Stromal cell of bone marrow (primary cell): ENCODE measurements around the gene GRIA2.

Experiments used
- DNase-seq: peaks from one replicate; pipeline ENCODE4 v3.0.0-alpha.2; 2012; ENCODE audit warnings: low read depth

The GRIA2 gene

DNA sequence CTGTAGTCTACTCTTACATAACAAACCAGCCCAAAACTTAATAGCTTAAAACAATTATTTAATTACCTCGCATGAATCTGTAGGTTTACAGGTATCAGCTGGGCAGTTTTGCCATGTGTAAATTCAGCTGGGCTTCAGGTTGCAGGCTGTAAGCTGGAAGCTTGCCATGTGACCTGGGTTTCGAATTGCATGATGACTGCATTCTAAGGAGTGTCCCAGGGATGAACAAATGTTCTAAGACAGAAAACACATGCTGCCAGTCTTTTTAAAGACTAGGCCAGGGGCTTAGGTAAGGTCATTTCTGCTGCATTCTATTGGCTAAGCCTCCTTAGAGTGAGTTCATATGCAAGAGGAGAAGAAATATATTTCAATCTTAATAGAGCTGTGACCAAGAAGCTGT, 44.8 kb downstream of the GRIA2 start:
- no peak for DNase-seq

DNA sequence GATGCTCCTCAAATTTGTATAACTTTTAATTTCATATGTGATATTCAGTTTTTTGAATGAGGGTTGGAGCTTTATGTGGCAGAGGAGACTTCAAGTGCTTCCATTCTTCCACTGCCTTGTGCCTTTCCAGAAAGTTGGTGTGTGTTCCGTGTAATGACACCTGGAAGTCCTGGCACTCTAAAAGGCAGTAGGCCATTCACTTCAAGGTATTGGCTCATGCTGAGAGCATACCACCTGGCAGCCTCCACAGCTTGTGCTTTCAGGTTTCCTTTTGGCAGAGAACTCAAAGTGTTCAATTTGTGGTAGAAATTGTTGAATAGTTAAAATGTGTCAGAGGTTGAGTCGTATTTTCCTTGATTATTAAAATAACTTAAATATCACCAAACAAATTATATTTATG, 49.6 kb downstream of the GRIA2 start:
- no peak for DNase-seq

DNA sequence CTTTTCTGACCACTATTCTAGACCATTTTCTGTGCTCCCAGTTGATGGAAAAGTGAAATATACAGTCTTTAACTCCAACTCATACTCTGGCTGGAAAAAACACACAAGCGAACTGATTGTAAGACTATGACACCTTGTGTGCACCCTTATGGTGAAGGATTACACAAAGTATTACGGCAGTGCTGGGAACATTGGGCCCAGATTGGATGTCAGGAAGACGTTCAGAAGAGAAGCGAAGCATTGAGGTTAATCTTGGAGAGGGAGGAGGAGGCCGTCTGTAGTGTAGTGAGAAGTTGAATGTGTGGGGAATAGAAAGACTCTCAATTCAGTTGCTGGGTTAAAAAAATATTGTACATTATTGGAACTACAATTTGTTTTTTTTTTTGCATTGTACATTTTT, 50.0 kb downstream of the GRIA2 start:
- no peak for DNase-seq

GRCh38 chr4:157271166-157271869, 50.8 kb downstream of the GRIA2 start:
- DNase-seq, result peak; percentile 6

- no peak for DNase-seq
Measured at GRCh38 chr4:157280673-157281072, 60.1 kb downstream of the GRIA2 start.

- no peak for DNase-seq
Measured at GRCh38 chr4:157282019-157282418, 61.5 kb downstream of the GRIA2 start.

GRCh38 chr4:157287445-157287844, 66.9 kb downstream of the GRIA2 start:
- DNase-seq, result no peak

- no peak for DNase-seq
Measured at GRCh38 chr4:157290622-157291021, 70.1 kb downstream of the GRIA2 start.

DNA sequence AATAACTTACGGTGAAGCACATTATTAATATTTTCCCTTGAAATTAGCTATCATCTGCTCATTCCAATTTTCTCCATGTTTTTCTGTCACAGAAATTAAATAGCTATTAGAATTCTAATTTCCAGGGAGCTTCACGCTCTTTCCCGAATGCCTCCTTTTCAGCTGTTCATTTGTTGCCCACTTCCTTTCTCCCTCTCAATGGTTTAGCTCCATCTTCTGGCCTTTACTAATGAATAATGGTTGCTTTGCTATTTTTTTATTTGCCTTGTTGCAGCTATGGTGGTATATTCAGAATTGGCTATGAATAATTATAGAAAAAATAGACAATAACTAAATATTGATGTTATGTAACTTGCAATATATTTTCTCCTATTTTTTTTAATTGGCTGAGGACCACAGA, 70.5 kb downstream of the GRIA2 start:
- DNase-seq, result no peak

DNA sequence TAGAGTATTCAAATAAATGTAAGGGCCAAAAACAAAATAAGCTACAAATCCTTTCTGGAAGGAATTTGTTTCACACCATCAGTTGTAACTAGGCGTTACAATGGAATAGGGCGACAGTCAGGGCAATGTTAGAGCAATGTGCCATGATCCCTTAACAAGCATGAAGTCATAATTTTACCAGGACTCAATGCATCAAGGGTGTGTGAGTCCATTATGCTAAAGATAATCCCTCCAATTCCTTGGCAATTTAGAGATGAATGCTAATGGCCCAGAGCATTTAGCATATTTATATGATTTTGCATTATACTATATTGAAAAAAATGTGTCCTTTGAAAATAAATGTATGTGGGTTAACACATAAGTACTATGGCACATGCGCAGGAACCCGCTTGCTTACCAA, 73.1 kb downstream of the GRIA2 start:
- no peak for DNase-seq

DNA sequence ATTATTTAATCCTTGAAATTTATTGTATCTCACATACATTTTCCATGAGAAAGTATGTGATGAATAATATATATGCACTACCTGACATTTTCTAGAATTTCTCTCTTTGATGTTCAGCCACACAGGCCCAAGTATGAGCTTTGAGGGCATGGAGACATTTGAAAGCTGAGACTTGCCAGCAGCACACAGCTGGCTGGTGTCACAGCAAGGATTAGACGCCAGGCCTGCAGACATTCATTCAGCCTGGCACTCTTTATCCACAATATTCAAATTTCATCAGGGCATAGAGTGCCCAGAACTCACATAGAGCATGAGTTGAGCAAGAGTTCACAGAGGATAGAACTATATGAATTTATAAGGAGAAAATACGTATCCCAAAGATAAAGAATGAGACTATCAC, 74.0 kb downstream of the GRIA2 start:
- DNase-seq, result no peak

- no peak for DNase-seq
Measured at GRCh38 chr4:157300701-157301100, 80.2 kb downstream of the GRIA2 start.

DNA sequence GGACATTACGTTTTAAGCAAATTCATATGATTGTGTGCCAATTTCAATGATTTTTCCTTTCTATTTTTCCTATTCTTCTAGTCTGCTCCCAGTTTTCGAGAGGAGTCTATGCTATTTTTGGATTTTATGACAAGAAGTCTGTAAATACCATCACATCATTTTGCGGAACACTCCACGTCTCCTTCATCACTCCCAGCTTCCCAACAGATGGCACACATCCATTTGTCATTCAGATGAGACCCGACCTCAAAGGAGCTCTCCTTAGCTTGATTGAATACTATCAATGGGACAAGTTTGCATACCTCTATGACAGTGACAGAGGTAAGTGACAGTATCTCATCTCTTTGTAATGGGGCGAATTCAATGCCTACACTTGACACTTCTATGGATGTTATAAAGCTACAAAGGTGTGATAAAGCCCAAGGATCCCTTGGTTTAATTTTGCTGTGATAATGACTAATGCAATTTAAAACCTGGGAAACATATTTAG, 83.0 kb downstream of the GRIA2 start:
- no peak for DNase-seq

DNA sequence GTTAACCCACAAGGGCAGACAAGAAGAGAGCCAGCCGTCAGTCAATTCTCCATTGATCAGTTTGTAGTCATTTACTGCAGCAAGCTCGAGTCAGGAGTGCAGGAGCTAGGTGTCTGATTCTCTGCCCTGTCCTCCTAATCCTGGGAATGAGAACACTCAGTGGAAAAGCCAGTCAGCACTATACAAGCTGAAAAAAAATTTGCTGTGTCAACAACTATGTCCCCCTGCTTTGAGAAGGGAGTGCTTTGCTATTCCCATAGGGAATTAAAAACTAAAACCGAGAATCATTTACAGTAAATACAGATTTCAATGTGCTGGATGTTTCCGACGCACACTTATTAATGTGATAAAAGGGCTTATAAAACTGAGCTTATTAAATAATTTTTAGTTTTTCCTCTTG, 84.2 kb downstream of the GRIA2 start:
- no peak for DNase-seq

DNA sequence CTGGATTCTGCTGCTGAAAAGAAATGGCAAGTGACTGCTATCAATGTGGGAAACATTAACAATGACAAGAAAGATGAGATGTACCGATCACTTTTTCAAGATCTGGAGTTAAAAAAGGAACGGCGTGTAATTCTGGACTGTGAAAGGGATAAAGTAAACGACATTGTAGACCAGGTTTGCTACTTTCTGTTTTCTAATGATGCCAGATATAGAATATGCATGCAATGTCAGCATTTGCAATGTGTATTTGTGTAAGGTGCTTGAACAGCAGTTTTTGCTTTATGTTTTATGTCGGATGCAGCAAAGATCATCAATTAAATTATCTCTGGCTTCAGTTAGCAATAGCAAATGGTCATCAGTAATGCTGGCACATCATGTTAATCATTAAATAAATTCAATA, 92.2 kb downstream of the GRIA2 start:
- DNase-seq, result no peak

DNA sequence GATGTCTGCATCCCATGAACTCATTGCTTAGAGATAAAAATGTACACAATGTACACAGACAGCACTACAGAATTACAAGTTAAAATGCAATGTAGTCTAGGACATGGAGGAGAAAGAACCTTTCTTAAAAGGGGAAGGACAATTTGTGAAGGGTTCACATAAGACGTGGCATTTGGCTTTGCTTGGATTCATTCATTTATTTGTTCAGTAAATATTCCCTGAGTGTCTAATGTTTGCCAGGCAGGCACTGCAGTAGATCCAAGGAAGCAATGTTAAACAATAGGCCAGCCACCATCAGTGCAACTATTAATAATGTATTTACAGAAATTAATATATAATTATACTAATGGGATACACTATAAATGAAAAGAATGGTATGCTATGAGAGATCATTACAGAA, 94.4 kb downstream of the GRIA2 start:
- no peak for DNase-seq

GRCh38 chr4:157315968-157316367, 95.4 kb downstream of the GRIA2 start:
- no peak for DNase-seq

- no peak for DNase-seq
Measured at GRCh38 chr4:157320092-157320491, 99.6 kb downstream of the GRIA2 start.

- no peak for DNase-seq
Measured at GRCh38 chr4:157327666-157328065, 107.1 kb downstream of the GRIA2 start.

- DNase-seq, result no peak
Measured at GRCh38 chr4:157357887-157358286, 137.4 kb downstream of the GRIA2 start.

GRCh38 chr4:157358439-157358838, 137.9 kb downstream of the GRIA2 start:
- DNase-seq, result no peak

DNA sequence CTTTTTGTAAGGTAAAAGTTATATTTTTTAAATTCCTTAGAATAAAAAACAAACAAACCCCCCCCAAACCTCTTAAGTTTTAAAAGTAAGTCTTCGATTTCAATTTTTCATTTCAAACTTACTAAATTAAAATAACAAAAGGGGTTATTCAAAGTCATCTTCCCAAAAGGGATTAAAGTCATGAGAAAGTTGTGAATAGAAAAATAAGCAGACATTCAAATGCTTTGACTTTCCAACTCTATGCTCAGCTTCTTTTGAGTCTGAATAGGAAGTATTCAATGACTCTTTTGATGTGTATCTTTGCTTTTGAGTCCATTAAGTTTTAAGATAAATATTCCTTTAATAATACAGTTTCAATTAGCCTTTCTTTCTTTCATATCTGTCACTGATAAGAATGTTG, 138.3 kb downstream of the GRIA2 start:
- no peak for DNase-seq

DNA sequence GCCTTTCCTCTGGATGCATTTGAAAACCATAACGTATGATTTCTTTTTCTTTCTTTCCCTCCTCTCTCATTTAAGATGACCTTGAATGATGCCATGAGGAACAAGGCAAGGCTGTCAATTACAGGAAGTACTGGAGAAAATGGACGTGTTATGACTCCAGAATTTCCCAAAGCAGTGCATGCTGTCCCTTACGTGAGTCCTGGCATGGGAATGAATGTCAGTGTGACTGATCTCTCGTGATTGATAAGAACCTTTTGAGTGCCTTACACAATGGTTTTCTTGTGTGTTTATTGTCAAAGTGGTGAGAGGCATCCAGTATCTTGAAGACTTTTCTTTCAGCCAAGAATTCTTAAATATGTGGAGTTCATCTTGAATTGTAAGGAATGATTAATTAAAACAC, 142.8 kb downstream of the GRIA2 start:
- DNase-seq, result no peak

- no peak for DNase-seq
Measured at GRCh38 chr4:157372154-157372553, 151.6 kb downstream of the GRIA2 start.
